Osteocyte (in vitro differentiated cells): ENCODE measurements around the gene EMD. TPM values are rescaled to one million over a fixed set of nuclear protein-coding genes. Genes with fewer than 3 reads are reported as not detected.

Source experiments
- DNase-seq: peaks from one replicate; pipeline ENCODE4 v3.0.0; 2021; ENCODE audit warnings: mixed read lengths; ENCODE audit not compliant: unreplicated experiment; ENCODE audit errors: extremely low spot score
- H3K27ac Mint-ChIP-seq: one replicate; pipeline ENCODE4 v1.8.0; 2021; ENCODE audit warnings: mild to moderate bottlenecking, mixed read lengths; ENCODE audit not compliant: unreplicated experiment
- H3K27me3 Mint-ChIP-seq: one replicate; pipeline ENCODE4 v1.8.0; 2021; ENCODE audit warnings: mixed read lengths; ENCODE audit not compliant: unreplicated experiment
- H3K36me3 Mint-ChIP-seq: one replicate; pipeline ENCODE4 v1.8.0; 2021; ENCODE audit warnings: mixed read lengths; ENCODE audit not compliant: unreplicated experiment
- H3K4me1 Mint-ChIP-seq: one replicate; pipeline ENCODE4 v1.8.0; 2021; ENCODE audit warnings: mixed read lengths; ENCODE audit not compliant: unreplicated experiment
- H3K4me3 Mint-ChIP-seq: one replicate; pipeline ENCODE4 v1.8.0; 2021; ENCODE audit warnings: mild to moderate bottlenecking, moderate library complexity, mixed read lengths; ENCODE audit not compliant: unreplicated experiment
- H3K9me3 Mint-ChIP-seq: one replicate; pipeline ENCODE4 v1.8.0; 2021; ENCODE audit warnings: mixed read lengths; ENCODE audit not compliant: unreplicated experiment
- total RNA-seq: library from RNA; stranded (reverse); gene quantifications from 2 replicates; pipeline ENCODE4 v1.2.1, GENCODE V29; 2021
- TF ChIP-seq, protein P1 (sequence below): fragments of 200-600 bp; sonication (generic); IDR thresholded peaks from 2 replicates; pipeline ENCODE4 v1.5.0; 2021; ENCODE audit warnings: antibody characterized with exemption, mild to moderate bottlenecking, moderate library complexity

Gene EMD
- total RNA-seq, 1 donor from 2014 or later: 73.1 TPM

DNA sequence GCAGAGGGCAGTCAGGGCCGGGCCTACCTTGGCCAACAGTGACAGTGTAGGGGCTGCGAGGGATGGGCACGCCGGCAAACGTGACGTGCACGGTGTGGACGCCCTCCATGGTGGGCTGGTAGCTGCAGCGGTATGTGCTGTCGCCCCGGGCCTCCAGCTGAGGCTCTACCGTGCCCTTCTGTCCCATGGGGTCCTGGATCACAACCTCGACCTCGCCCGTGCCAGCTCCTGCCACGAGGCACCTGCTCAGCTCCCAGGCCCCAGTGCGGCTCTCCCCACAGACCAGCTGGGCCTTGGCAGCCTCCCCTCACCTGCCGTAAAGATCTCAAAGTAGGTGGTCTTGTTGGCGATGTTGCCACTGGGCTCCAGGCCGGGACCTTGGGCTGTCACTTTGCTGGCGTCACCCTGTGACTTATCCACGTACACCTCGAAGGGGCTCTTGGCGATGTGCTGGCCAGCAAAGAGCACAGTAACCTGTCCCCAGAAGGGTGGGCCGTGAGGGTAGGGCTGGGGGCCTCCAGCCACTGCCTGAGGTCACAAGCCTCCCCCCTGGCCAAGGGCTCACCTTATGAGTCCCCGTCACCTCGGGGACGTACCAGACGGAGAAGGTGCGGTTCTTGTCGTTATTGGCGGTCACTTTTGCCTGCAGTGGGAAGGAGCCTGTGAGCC, 13.0 kb upstream of the EMD start:
- DNase-seq: no peak
- Mint-ChIP-seq H3K36me3 (peaks cover 15% of the 10 kb centered on the region), H3K4me3 (no peak overlapping the region), H3K9me3 (no peaks in the 10 kb centered on the region), H3K27ac (no peak overlapping the region), H3K4me1 (peaks cover 13% of the 10 kb centered on the region), H3K27me3 (no peaks in the 10 kb centered on the region)
- TF ChIP-seq, protein P1, sequence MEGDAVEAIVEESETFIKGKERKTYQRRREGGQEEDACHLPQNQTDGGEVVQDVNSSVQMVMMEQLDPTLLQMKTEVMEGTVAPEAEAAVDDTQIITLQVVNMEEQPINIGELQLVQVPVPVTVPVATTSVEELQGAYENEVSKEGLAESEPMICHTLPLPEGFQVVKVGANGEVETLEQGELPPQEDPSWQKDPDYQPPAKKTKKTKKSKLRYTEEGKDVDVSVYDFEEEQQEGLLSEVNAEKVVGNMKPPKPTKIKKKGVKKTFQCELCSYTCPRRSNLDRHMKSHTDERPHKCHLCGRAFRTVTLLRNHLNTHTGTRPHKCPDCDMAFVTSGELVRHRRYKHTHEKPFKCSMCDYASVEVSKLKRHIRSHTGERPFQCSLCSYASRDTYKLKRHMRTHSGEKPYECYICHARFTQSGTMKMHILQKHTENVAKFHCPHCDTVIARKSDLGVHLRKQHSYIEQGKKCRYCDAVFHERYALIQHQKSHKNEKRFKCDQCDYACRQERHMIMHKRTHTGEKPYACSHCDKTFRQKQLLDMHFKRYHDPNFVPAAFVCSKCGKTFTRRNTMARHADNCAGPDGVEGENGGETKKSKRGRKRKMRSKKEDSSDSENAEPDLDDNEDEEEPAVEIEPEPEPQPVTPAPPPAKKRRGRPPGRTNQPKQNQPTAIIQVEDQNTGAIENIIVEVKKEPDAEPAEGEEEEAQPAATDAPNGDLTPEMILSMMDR: no peak

DNA sequence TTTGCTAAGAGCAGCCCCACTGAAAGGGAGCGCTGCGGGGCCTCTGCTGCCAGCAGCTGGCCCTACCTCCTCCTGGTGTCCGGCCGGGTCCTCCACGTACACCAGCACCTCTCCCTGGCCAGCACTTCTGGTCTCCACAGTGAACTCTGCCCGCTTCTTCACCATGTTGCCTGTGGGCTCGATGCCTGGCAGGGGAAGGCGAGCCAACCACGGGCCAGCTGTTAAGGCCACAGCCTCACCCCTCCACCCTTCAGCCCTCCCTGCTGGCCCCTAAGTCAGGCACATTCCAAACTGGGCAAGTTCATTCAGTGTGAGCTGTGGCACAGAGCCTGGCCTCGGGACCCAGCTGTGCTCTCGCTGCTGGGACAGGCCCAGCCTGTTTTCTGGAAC, 12.4 kb upstream of the EMD start:
- Mint-ChIP-seq H3K4me3 (no peak overlapping the region), H3K27me3 (no peaks in the 10 kb centered on the region)
- TF ChIP-seq, protein P1: no peak

DNA sequence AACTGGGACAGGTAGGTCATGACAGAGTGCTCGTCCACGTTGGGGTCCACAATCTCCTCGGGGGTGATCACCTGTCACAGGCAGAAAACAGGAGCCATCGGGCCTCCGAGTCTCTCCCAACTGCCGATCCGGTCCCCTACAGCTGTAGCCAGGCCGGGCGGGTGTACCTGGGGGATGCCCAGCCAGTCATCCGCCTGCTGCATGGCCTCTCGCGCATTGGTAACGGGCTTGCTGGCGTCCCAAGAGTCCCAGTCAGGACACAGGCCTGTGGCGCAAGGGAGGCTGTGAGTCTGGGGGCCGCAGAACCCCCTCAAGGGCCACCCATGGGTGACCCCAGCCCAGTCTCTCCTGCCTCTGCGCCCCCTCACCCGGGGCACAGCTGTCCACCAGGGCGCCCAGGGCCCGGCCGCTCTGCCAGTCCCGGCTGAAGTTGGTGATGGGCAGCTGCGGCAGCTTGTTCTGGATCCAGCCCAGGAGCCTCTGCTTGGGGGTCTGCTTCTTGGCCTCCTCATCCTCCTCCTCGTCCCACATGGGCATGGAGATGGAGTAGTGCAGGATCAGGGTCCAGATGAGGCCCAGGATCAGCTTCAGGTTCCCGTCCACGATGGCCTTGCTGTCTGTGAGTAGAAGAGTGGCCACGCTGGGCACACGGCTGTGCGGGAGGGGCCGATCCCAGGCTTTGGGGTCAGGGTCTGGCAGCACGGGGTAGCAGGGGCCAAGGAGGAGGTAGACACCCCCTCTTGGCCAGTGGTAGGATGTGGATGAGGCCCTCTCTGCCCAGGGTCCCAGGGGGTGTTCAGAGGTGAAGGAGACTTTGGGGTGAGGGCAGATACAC, 11.4 kb upstream of the EMD start:
- Mint-ChIP-seq H3K9me3 (no peaks in the 10 kb centered on the region), H3K4me3 (peak overlapping the region; percentile 74)
- TF ChIP-seq, protein P1: no peak

More for the DNA sequence above, 12.4 kb upstream of the EMD start:
- H3K9me3 Mint-ChIP-seq: no peaks in the 10 kb centered on the region
- no peak for DNase-seq
- peak overlapping the region; percentile 63 for H3K27ac Mint-ChIP-seq
- peaks cover 15% of the 10 kb centered on the region for H3K36me3 Mint-ChIP-seq
- peaks cover 13% of the 10 kb centered on the region for H3K4me1 Mint-ChIP-seq

DNA sequence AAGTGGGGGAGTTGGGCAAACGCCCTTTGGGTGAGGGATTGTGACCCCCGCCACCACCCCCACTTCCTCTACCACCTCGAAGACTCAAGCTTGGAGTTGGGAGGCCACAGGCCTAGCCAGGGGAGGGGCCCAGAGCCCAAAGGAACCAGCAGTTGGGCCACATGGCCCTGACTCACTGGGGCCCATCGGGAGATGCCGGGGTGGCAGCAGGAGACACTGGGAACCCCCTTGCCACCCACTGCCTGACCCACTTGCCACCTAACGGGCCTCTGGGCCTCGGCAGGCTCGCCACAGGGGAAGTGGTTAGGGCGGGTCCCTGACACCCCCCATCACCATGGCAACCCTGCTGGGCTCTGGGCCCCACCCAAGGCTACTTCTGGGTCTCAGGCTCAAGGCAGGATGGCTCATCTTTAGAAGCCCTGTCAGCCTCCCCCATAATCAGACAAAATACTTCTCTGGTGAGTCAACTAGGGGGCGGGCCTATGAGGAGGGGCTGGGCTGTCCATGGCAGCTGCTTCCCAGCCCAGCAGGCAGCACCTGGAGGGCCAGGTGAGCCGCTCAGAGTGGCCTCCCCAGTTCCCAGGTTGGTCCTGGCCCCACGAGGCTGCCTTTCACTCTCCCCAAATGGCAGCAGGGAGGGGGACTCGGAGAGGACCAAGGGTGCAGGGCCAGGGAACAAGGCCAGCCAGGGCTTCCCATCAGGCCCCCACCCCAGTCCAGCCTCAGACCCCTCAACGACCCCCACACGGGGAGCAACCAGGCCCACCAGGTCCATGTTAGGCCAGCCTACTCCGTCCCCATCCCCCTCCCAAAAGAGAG, 10.3 kb upstream of the EMD start:
- Mint-ChIP-seq H3K36me3 (peaks cover 10% of the 10 kb centered on the region), H3K27ac (peak overlapping the region; percentile 86), H3K4me1 (peaks cover 24% of the 10 kb centered on the region), H3K4me3 (peak overlapping the region; percentile 74), H3K9me3 (no peaks in the 10 kb centered on the region), H3K27me3 (no peaks in the 10 kb centered on the region)
- peak; percentile 91 for DNase-seq
- TF ChIP-seq, protein P1: no peak

More for the DNA sequence above, 11.4 kb upstream of the EMD start:
- peaks cover 19% of the 10 kb centered on the region for H3K4me1 Mint-ChIP-seq
- no peaks in the 10 kb centered on the region for H3K27me3 Mint-ChIP-seq
- no peak for DNase-seq
- peaks cover 14% of the 10 kb centered on the region for H3K36me3 Mint-ChIP-seq
- peak overlapping the region; percentile 86 for H3K27ac Mint-ChIP-seq
